ENCODE data around the gene NKD1. TPM values are rescaled to one million over a fixed set of nuclear protein-coding genes. Genes with fewer than 3 reads are reported as not detected.
A peak's percentile ranks its signal among the peaks of the same experiment; 100 is the strongest.

The NKD1 gene
- total RNA-seq, 1 experiment from 2014 or later, result 11.4 TPM

DNA sequence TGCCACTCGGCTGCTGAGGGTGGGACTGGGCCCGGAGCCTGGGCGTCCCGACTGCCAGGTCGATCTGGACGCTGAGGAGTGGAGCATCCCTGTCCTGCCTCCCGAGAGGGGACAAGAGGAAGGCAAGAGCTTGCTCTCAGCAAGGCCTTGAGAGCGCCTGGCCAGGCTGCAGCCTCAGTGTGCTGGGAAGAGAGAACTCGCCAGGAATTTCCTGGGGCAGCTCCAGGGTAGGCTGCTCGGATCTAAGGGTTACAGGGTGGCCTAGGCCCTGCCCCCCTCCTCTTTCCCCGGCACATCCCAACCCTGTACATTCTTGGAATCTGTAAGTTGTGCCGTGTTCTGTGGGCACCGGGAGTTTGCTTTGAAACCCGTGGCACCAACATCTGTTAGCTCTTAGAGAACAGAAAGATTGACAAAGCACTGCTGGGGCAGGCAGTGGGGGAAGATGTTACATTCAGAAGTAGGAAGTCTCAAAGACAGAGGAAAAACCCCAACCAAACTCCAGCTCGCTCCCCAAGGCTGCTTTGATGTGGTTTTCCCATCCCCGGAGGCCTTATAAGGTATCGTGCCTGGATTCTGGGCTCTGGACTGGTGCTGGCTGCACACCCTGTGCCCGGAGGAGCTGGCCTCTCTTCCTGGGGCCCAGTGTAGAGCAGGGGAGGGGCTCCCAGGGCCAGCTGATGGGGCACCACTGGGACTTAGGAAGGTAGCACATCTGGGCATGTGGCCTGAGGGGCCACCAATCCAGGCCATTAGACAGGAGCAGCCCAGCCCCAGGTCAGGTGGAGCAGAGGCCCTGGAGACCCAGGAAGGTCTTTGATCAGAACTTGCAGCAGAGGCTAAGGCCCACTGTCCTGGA, 55.2 kb downstream of the NKD1 start:
- Histone ChIP-seq H3K9me2 (ENCODE audit: insufficient read depth) (no peaks in the 10 kb centered on the region), H3K4me3 (replicated peaks in 1 of 2; ENCODE audit: low read depth in 1 of 2, low read length in 2 of 2) (no peak overlapping the region), H3K4me1 (ENCODE audit: control insufficient read depth in 1 of 2, insufficient read depth in 2 of 2, low read length in 2 of 2) (peaks cover 20 to 23% of the 10 kb centered on the region in 2 experiments), H3K27me3 (ENCODE audit: insufficient read depth, low read length) (no peaks in the 10 kb centered on the region), H4K20me1 (ENCODE audit: insufficient read depth) (no peaks in the 10 kb centered on the region), H2AFZ (ENCODE audit: low read depth, low read length, poor library complexity, severe bottlenecking) (no peak overlapping the region), H3K9me3 (ENCODE audit: control insufficient read depth in 1 of 2, insufficient read depth in 1 of 2, low read depth in 1 of 2, low read length in 2 of 2) (no peaks in the 10 kb centered on the region), H3K79me2 (ENCODE audit: insufficient read depth, low read length) (no peaks in the 10 kb centered on the region), H3K27ac (ENCODE audit: low read depth, low read length) (no peak overlapping the region), H3K4me2 (ENCODE audit: low read length) (peak overlapping the region; percentile 49), H3K36me3 (ENCODE audit: control insufficient read depth in 1 of 2, insufficient read depth in 2 of 2, low read length in 2 of 2) (no peaks in the 10 kb centered on the region), H3K9ac (ENCODE audit: low read length) (0 out of 2 replicates have a peak overlapping the region, but pooled peaks have one; percentile 3)
- ChIA-PET CTCF (no interaction called here), RAD21 (ENCODE audit: low non-redundant PET in 1 of 2, low total read pairs in 2 of 2, uncharacterized antibody in 2 of 2, unreplicated experiment in 2 of 2) (interaction anchor here in 1 of 2 experiments (1.5 kb wide), 1 partner anchor 62 kb away, joined by 3 read pairs; no protein-coding TSS in a partner anchor), POLR2A (no interaction called here)
- peak; percentile 70 for TF ChIP-seq TCF7L2 (IDR thresholded peaks at IDR 0.05; ENCODE audit: borderline replicate concordance, extremely low read depth, insufficient read depth, insufficient read length)
- no peak for TF ChIP-seq MAX (IDR thresholded peaks at IDR 0.05)
- ATAC-seq (peak; percentile 74), DNase-seq (ENCODE audit: low read depth, low spot score) (no peak)
- no TSS peak for BruUV-seq (replicated peaks)
- intact Hi-C loops (cut with micrococcal nuclease), result no loop called here

DNA sequence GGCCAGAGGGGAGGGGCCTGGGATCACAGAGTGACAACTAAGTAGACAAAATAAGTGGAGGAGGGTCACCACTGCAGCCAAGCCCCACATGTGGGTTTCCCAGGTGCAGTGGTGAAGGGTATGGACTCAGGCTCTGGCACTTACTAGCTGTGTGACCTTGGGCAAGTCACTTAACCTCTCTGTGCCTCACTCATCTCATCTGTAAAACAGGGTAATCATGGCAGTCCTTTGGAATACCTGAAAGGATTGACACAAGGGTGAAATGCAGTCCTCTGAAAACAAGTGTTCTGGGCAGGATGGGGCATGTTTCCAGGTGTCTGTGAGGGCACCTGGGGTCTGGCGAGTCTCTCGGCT, 55.8 kb downstream of the NKD1 start:
- Histone ChIP-seq H3K9me2 (ENCODE audit: insufficient read depth) (no peaks in the 10 kb centered on the region), H3K27ac (ENCODE audit: low read depth, low read length) (no peak overlapping the region), H3K9me3 (ENCODE audit: control insufficient read depth in 1 of 2, insufficient read depth in 1 of 2, low read depth in 1 of 2, low read length in 2 of 2) (no peaks in the 10 kb centered on the region), H3K9ac (ENCODE audit: low read length) (0 out of 2 replicates have a peak overlapping the region, but pooled peaks have one; percentile 3), H3K4me3 (replicated peaks in 1 of 2; ENCODE audit: low read depth in 1 of 2, low read length in 2 of 2) (no peak overlapping the region), H3K4me2 (ENCODE audit: low read length) (peak overlapping the region; percentile 49; the same call in 1 of the 2 replicates), H3K36me3 (ENCODE audit: control insufficient read depth in 1 of 2, insufficient read depth in 2 of 2, low read length in 2 of 2) (no peaks in the 10 kb centered on the region), H3K27me3 (ENCODE audit: insufficient read depth, low read length) (no peaks in the 10 kb centered on the region), H3K4me1 (ENCODE audit: control insufficient read depth in 1 of 2, insufficient read depth in 2 of 2, low read length in 2 of 2) (peaks cover 20 to 23% of the 10 kb centered on the region in 2 experiments), H3K79me2 (ENCODE audit: insufficient read depth, low read length) (no peaks in the 10 kb centered on the region), H2AFZ (ENCODE audit: low read depth, low read length, poor library complexity, severe bottlenecking) (no peak overlapping the region), H4K20me1 (ENCODE audit: insufficient read depth) (no peaks in the 10 kb centered on the region)
- CTCF ChIA-PET, result no interaction called here
- no peak for ATAC-seq
- intact Hi-C loops (cut with micrococcal nuclease), result no loop called here
- POLR2A ChIA-PET, result no interaction called here
- RAD21 ChIA-PET (ENCODE audit: low non-redundant PET in 1 of 2, low total read pairs in 2 of 2, uncharacterized antibody in 2 of 2, unreplicated experiment in 2 of 2), result interaction anchor here in 1 of 2 experiments (1.5 kb wide), 1 partner anchor 62 kb away, joined by 3 read pairs; no protein-coding TSS in a partner anchor
- DNase-seq (ENCODE audit: low read depth, low spot score), result no peak
- BruUV-seq (replicated peaks), result no TSS peak
- no peak for TF ChIP-seq SIN3A (IDR thresholded peaks at IDR 0.05; ENCODE audit: low read depth)
- TF ChIP-seq CBX3 (IDR thresholded peaks at IDR 0.05; ENCODE audit: low read depth), result no peak
- TF ChIP-seq TCF7L2 (IDR thresholded peaks at IDR 0.05; ENCODE audit: borderline replicate concordance, extremely low read depth, insufficient read depth, insufficient read length), result no peak
- no peak for TF ChIP-seq EZH2phosphoT487 (IDR thresholded peaks at IDR 0.05; ENCODE audit: borderline replicate concordance)
- TF ChIP-seq EZH2 (IDR thresholded peaks at IDR 0.05), result no peak
- no peak for TF ChIP-seq EGR1 (IDR thresholded peaks at IDR 0.05; ENCODE audit: low read depth)
- no peak for TF ChIP-seq ZNF274 (IDR thresholded peaks at IDR 0.05; ENCODE audit: low read depth, low read length)
- no peak for TF ChIP-seq POLR2A (IDR thresholded peaks at IDR 0.05; ENCODE audit: borderline replicate concordance, extremely low read depth, insufficient read depth, insufficient read length)
- TF ChIP-seq JUND (IDR thresholded peaks at IDR 0.05), result no peak
- TF ChIP-seq SP1 (IDR thresholded peaks at IDR 0.05; ENCODE audit: low read depth), result no peak
- TF ChIP-seq MAX (IDR thresholded peaks at IDR 0.05), result no peak
- no peak for TF ChIP-seq ELF1 (IDR thresholded peaks at IDR 0.05; ENCODE audit: borderline replicate concordance, low read depth)
- TF ChIP-seq RAD21 (IDR thresholded peaks at IDR 0.05; ENCODE audit: low read depth), result no peak
- no peak for TF ChIP-seq REST (IDR thresholded peaks at IDR 0.05; ENCODE audit: low read depth)
